ENCODE data around the gene DIPK2A.

DIPK2A gene

DNA sequence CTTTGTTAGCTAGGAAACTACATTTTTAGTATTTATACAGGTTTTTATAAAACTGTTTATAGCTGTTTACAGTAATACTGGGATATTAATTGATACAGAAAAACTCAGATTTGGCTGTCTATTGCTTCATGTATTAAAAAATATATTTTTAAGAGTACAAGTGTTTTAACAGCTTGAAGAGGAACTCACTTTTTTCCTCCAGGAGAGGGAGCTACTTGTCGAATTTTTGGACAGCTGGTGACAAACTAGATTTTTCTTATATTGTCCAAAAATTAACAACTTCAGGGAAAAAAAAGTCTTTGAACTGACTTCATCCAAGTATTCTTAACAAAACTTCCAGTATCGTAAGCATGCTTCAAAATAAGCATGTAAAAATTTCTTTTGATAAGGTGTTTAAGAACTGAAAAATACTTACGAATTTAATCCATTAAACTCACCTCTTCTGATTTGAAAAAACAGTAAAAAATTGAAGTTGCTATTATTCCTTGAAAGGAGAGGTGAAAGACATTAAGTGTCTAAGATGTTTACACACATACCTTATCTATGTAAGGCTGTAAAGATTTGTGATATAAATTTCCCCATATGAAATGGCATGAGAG, 4.0 kb downstream of the DIPK2A start:
- DNase-seq: peak; percentile 47

DNA sequence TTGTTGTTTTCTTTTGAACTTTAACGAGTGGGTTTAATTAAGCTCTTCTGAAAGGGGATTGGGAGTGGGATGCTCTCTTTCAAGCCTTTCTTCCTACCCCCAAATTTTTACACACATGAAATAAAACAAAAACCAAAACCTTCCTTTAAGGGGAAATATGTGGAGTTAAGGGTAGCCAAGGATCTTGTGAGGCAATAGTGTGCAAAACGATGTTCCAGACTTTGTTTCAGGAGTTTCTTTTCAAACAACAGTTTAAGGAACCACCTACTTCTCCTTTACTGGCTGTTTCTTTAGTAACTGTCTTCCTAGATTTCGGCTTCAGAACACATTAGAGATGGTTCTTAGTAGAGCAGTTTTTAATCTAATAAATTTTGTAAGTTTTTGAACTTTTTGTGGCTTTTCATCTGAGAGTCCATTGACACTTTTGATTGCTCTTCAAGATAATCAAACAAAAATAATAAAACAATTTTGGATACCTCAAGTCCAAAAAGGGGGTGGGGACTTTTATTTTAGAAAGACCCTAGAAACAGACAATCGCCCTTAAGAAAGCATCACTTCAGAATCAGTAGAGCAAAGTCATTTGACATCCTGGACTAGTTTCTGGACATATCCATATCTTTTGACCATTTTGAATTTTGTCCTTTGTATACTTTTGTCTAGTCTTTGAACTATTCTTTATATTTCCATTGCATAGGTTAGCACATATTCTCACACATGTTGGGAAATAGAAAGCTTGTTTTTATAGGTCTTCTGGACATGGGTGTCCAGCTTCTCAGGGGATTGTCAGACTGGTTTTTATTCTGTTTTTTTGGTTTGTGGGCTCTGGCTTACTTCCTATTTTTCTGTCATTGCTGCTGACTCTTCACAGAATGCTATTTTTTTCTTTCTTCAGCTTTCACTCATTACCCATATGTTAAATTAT, 6.0 kb downstream of the DIPK2A start:
- DNase-seq: no peak

DNA sequence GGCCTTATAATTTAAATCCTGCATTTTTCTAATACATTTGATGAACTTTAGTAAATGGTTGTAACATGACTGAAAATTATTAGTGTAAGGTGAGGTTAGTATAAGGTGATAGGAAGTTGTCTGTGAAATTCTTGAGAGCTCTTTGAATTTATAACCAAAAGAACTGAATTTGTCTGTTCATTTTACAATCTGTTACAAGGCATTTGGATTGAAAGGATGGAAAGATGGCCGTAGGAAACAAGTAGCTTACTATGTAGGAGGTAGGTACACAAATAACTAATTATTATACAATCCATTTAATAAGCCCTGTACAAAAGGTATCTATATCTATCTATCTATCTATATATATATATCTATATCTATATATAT, 6.6 kb downstream of the DIPK2A start:
- no peak for DNase-seq

DNA sequence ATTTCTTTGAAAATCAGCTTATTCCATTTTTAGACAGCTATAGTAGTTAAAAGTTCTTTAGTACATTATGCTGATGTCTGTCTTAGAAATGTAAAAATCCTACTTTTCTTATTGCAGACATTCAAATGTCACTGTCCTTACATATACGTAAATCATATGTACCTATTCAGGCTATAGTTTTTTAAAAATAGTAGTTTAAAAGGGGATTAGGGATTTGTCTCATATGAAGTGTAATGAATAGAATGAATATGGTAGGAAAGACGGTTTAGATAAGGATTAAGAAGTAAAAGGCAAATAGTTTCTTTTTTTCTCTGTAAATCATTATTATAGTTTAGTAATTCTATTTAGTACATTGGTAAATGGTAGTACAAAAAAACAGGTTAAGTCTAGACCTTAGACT, 7.4 kb downstream of the DIPK2A start:
- DNase-seq: no peak

DNA sequence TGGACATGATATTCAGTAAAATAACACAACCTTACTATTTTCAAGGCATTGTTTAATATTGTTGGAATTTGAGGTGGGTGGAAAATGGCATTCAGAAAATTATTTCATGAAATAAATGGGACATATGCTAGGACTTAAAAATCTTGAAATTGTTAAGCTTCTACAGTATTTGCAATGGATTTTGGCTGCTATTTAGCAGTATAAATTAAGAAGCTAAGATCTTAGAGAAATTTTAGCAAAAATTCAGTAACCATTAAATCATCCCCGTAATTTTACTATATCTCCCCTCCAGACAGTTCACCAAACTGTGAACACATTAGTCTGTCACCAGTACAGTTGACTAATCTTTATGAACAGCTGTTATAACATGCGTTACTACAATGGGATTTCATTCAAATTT, 8.2 kb downstream of the DIPK2A start:
- no peak for DNase-seq

DNA sequence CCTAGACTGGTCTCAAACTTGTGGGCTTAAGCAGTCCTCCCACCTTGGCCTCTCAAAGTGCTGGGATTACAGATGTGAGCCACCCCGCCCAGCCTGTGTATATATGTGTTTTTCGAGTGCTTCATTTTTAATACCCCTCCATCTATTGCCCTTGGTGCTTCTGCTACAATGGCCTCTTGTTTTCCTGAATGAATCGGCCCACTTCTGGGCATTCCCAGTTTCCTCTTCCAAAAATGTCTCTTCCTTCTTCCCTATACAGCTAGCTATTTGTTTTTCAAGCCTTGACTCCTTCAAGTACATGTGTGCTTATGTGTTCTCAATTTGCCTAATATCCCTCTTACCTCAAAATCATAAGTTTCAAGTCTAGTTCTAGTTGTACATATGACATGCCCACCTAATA, 16.7 kb downstream of the DIPK2A start:
- no peak for DNase-seq

DNA sequence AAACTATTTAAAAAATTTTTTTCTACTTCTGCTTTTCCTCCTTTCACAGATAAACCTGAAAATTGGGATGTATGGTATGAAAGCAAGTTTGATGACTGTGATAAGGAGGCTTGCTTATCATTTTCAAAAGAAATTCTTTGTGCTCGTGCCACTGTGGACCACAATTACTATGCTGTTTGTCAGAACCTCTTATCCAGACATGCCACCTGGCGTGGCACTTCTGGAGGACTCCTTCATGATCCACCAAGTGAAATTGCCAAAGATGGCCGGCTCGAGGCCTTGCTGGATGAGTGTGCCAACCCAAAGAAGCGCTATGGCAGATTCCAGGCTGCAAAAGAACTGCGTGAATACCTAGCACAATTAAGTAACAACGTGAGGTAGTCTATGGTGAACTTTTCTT, 17.8 kb downstream of the DIPK2A start:
- no peak for DNase-seq

DNA sequence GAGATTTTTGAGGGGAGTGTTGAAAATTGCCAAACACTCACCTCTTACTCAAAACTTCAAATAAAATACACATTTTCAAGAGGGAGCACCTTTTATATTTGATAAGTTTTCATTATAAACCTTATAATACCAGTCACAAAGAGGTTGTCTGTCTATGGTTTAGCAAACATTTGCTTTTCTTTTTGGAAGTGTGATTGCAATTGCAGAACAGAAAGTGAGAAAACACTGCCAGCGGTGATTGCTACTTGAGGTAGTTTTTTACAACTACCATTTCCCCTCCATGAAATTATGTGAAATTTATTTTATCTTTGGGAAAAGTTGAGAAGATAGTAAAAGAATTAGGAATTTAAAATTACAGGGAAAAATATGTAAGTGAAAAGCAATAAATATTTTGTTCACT, 20.1 kb downstream of the DIPK2A start:
- no peak for DNase-seq

DNA sequence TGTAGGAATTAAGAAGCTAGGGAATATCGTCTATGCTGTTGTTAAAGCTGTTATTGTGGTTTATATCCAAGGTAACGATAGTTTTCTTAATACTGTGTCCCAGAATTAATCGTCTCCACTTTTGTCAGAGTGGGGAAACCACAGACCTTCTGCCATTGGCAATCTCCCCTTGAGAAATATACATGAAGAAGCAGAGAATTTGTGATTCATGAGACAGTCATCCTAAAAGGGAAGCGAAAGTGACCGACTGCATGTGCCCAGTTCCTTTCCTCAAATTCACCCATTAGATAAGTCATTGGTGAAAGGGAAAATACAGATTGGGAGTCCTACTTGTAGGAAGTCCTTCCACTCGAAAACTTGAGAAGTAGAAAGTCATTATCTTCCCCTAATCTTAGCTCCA, 26.6 kb downstream of the DIPK2A start:
- DNase-seq: peak; percentile 16

DNA sequence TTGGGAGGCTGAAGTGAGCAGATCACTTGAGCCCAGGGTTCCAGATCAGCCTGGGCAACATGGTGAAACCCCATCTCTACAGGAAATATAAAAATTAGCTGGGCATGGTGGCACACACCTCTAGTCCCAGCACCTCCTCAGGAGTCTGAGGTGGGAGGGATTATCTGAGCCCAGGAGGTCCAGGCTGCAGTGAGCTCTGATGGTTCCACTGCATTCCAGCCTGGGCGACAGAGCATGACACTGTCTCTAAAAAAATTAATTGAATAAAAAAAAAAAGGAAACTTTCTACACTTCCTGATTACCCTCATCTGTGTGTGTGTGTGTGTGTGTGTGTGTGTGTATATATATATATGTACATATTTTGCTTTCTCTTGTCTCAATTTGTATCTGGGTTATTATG, 31.4 kb downstream of the DIPK2A start:
- DNase-seq: no peak

DNA sequence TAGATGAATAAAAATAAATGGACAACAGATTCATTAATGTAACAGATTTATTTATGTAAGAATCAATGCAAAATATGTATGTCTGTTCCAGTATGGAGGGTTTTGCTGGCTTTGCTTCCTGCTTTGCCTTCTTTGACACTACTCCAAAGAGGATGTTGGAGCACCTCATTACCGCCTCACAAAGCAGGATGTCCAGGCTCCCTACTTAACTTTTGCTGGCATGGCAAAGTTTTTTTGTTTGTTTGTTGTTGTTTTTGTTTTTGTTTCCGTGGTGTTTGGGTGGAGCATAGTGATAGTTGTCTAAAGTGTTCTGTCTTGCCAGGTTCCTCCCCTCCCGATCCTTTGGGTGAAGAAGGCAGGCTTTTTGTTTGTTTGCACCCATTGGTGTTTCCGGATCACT, 38.7 kb downstream of the DIPK2A start:
- DNase-seq: no peak

DNA sequence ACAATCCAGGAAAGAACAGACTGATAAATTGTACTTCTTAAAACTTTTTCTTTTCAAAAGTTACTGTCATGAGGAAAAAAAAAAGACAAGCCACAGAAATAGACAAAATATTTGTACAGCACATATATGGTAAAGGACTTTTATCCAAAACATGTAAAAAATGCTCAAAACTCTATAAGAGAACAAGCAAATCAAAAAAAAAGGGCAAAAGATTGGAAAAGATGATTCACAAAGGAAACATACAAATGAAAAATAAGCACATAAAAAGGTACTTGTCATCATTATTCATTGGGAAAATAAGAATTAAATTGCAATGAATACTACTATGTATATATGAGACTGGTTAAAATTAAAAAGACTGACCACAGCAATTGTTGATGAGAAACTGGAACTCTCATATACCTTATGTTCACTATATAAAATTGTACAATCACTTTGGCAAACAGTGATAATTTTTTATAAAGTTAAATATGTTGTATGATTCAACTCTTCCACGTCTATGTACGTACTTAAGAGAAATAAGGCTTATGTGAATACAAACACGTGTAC, 39.7 kb downstream of the DIPK2A start:
- DNase-seq: no peak

DNA sequence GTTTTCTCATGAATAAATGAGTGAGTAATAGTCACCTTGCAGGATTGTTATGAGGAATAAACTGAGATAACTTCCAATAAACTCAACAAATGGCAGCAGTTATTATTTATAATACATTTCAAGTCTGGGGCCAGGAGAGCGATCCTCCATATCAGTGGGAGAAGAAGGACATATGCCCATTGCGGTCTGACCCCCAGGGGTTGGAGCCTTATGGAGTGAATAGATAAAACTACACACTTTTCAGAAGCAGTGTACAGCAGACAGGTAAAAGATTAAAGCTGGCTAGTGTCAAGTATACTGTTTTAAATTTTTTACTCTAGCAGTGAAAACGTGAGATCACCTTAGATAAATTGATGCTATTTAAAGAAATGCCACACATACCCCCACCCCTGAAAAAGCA, 43.5 kb downstream of the DIPK2A start:
- no peak for DNase-seq

DNA sequence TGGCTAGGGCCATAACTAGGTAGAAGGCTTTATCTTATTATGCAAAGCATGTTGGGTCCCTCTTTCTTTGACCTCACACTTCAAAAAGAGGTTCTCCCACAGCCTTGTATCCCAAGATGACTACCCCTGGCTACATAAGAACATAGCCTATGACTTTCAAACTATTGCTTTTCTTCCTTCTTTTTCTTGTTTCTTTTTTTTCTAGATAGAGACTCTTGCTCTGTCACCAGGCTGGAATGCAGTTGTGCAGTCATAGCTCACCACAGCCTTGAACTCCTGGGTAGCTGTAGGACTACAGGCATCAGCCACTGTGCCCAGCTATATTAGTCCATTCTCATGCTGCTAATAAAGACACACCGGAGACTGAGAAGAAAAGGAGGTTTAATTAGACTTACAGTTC, 47.2 kb downstream of the DIPK2A start:
- DNase-seq: no peak

All from CD4-positive, alpha-beta T cell treated with Interleukin-21 for 1 hour (primary cell).